HepG2 (cell line): ENCODE results near the gene HTRA3. TPM values are rescaled to one million over a fixed set of nuclear protein-coding genes. Genes with fewer than 3 reads are reported as not detected.

Experiments
- ATAC-seq: fragments of 200-7000 bp; cut with Tn5 transposase; 3 replicates; pipeline ENCODE4 v1.9.1; 2020; ENCODE audit warnings: mild to moderate bottlenecking, moderate library complexity
- BruUV-seq: library from RNA; stranded (reverse); fragments of 400-500 nt; replicated peaks from 2 replicates; lab custom pipeline; 2021; lab: Mats Ljungman, UMichigan
- CTCF ChIA-PET: fragments of 300-600 bp; formaldehyde crosslinking; extraction: SDS; loops from one replicate; lab custom pipeline; 2021; ENCODE audit warnings: low total read pairs, inconsistent platforms, low intra/inter-chr PET ratio; lab: Yijun Ruan, JAX
- POLR2A ChIA-PET: fragments of 350-600 bp; sonication (Branson Sonifier 250); formaldehyde crosslinking; loops from one replicate; lab custom pipeline; 2020; ENCODE audit warnings: antibody characterized with exemption, inconsistent platforms; lab: Yijun Ruan, JAX
- DNase-seq: peaks from one replicate; pipeline ENCODE4 v3.0.0-alpha.2; 2015; ENCODE audit warnings: low spot score
- FAIRE-seq: peaks from 3 replicates; lab custom pipeline; 2011; peaks lifted over from hg19 to GRCh38; lab: Jason Lieb, UNC
- H2AFZ ChIP-seq: one replicate; pipeline ENCODE4 v1.6.1; 2011; ENCODE audit warnings: low read length, inconsistent platforms
- H3K27ac ChIP-seq: fragments of 300-600 bp; 3 replicates; pipeline ENCODE4 v1.8.0; 2011; ENCODE audit warnings: mixed run types, mild to moderate bottlenecking, mixed read lengths, low read length, inconsistent platforms; ENCODE audit not compliant: insufficient read depth; ENCODE audit errors: extremely low read length
- H3K27me3 ChIP-seq, 2 experiments: fragments of 200-600 bp in 1 of 2; 2 replicates in 1 of 2; 3 replicates in 1 of 2; pipeline versions ENCODE4 v1.6.0 to v1.8.0; 2011; ENCODE audit warnings: low read length in 2 of 2, mild to moderate bottlenecking in 2 of 2, moderate library complexity in 2 of 2, inconsistent platforms in 1 of 2; ENCODE audit not compliant: insufficient read depth in 2 of 2, control insufficient read depth in 1 of 2
- H3K36me3 ChIP-seq, 2 experiments: fragments of 200-600 bp in 1 of 2; replicated peaks in 1 of 2; 2 replicates in 1 of 2; 3 replicates in 1 of 2; pipeline versions ENCODE4 v1.5.1 to v1.8.0; 2011; ENCODE audit warnings: low read length in 2 of 2, inconsistent platforms in 1 of 2; ENCODE audit not compliant: insufficient read depth in 2 of 2, control insufficient read depth in 1 of 2
- H3K4me1 ChIP-seq: 2 replicates; pipeline ENCODE4 v1.5.1; 2012; ENCODE audit warnings: low read length, inconsistent platforms; ENCODE audit not compliant: insufficient read depth
- H3K4me2 ChIP-seq: 2 replicates; pipeline ENCODE4 v1.6.0; 2011; ENCODE audit warnings: low read depth, low read length, inconsistent platforms
- H3K4me3 ChIP-seq, 3 experiments: fragments of 200-600 bp in 1 of 3; sonication (generic), shearing (Covaris generic) in 1 of 3; replicated peaks in 1 of 3; 2 replicates each; pipeline ENCODE4 v1.5.1; 2011 to 2016; ENCODE audit warnings: low read length in 3 of 3, inconsistent platforms in 2 of 3, low read depth in 2 of 3, mild to moderate bottlenecking in 2 of 3, control low read depth in 1 of 3, mixed read lengths in 1 of 3; ENCODE audit not compliant: insufficient read depth in 1 of 3
- H3K79me2 ChIP-seq: one replicate; pipeline ENCODE4 v1.6.1; 2011; ENCODE audit warnings: low read length, inconsistent platforms; ENCODE audit not compliant: insufficient read depth
- H3K9ac ChIP-seq: 2 replicates; pipeline ENCODE4 v1.6.0; 2011; ENCODE audit warnings: mild to moderate bottlenecking, low read depth, low read length, inconsistent platforms; ENCODE audit not compliant: insufficient read depth
- H3K9me3 ChIP-seq: 2 replicates; pipeline ENCODE4 v1.5.1; 2012; ENCODE audit warnings: mild to moderate bottlenecking, low read length
- H4K20me1 ChIP-seq: 2 replicates; pipeline ENCODE4 v1.6.0; 2011; ENCODE audit warnings: inconsistent platforms, mild to moderate bottlenecking, low read length, moderate library complexity; ENCODE audit not compliant: insufficient read depth
- AGO2 ChIP-seq: fragments of 200-400 bp; formaldehyde crosslinking; optimal IDR thresholded peaks from 2 replicates; pipeline ENCODE3; 2017; ENCODE audit warnings: mild to moderate bottlenecking, low read depth, low read length, moderate library complexity
- HBP1 ChIP-seq: IDR thresholded peaks from 2 replicates; pipeline ENCODE4 v1.6.1; 2016; ENCODE audit warnings: low read depth, control low read depth
- JUNB ChIP-seq: sonication (generic); formaldehyde crosslinking; IDR thresholded peaks from 2 replicates; pipeline ENCODE4 v1.8.0; 2022; ENCODE audit warnings: missing genetic modification reagents, mild to moderate bottlenecking, borderline replicate concordance
- MAF1 ChIP-seq: sonication (generic); formaldehyde crosslinking; IDR thresholded peaks from 2 replicates; pipeline ENCODE4 v1.5.0; 2020; ENCODE audit warnings: missing genetic modification reagents, borderline replicate concordance
- NCOA2 ChIP-seq: sonication (generic); formaldehyde crosslinking; IDR thresholded peaks from 2 replicates; pipeline ENCODE4 v1.8.0; 2022; ENCODE audit warnings: inconsistent platforms
- NFE2L2 ChIP-seq: fragments of 150-350 bp; IDR thresholded peaks from 2 replicates; pipeline ENCODE4 v1.6.1; 2014; ENCODE audit warnings: low read length
- NKX3-1 ChIP-seq: sonication (generic); formaldehyde crosslinking; IDR thresholded peaks from 2 replicates; pipeline ENCODE4 v1.5.0; 2020; ENCODE audit warnings: missing genetic modification reagents
- SSRP1 ChIP-seq: IDR thresholded peaks from 2 replicates; pipeline ENCODE4 v1.6.1; 2016; ENCODE audit warnings: control low read depth
- ZFP62 ChIP-seq: sonication (generic); formaldehyde crosslinking; IDR thresholded peaks from 2 replicates; pipeline ENCODE4 v1.4.0; 2020; ENCODE audit warnings: missing genetic modification reagents
- ZMAT3 ChIP-seq: sonication (generic); formaldehyde crosslinking; conservative IDR thresholded peaks from 2 replicates; pipeline ENCODE4 v1.7.0; 2021; ENCODE audit warnings: missing genetic modification reagents
- ZNF362 ChIP-seq: sonication (generic); formaldehyde crosslinking; IDR thresholded peaks from 2 replicates; pipeline ENCODE4 v1.4.0; 2020; ENCODE audit warnings: missing genetic modification reagents, mild to moderate bottlenecking, borderline replicate concordance
- ZNF703 ChIP-seq: sonication (generic); formaldehyde crosslinking; IDR thresholded peaks from 2 replicates; pipeline ENCODE4 v1.5.1; 2020; ENCODE audit warnings: missing genetic modification reagents, mild to moderate bottlenecking, moderate library complexity, borderline replicate concordance
- WGBS: methylation state at CpG from one replicate; pipeline ENCODE4 v1.1.6; 2017; ENCODE audit warnings: low lambda C conversion rate; 5-methylcytosine and 5-hydroxymethylcytosine counted together
- in situ Hi-C: cut with HindIII; loops from 2 replicates; pipeline ENCODE4 v1.10.0; 2017; ENCODE audit warnings: low pct_unique_long_range_greater_than_20kb; ENCODE audit not compliant: extremely low pct_ligation_motif_present
- intact Hi-C: fragments of 100-400 bp; cut with micrococcal nuclease; formaldehyde crosslinking; loops from one replicate; pipeline ENCODE4 v1.10.0; 2022; ENCODE audit not compliant: unreplicated experiment
- polyA plus RNA-seq, 8 experiments: library from polyadenylated mRNA; depleted of rRNA in 3 of 8; stranded (reverse) in 7 of 8; unstranded in 1 of 8; fragments of >200 nt; fragmentation: Illumina TruSeq in 4 of 8; extraction: Trizol in 4 of 8; gene quantifications; 2 replicates each; pipeline versions ENCODE4 v1.2.1 to v1.2.3, GENCODE V29; 2011 to 2016; ENCODE audit warnings: low read depth in 4 of 8, missing spikeins in 1 of 8, mixed read lengths in 1 of 8; ENCODE audit not compliant: insufficient read depth in 1 of 8
- total RNA-seq, 5 experiments: library from RNA; depleted of rRNA; stranded (reverse); fragments of >200 nt; fragmentation: Illumina TruSeq; extraction: Trizol; gene quantifications; 2 replicates each; pipeline ENCODE4 v1.2.3, GENCODE V29; 2016; ENCODE audit warnings: low read depth in 1 of 5

Gene HTRA3
- total and polyA plus RNA-seq, 2 of the 13 experiments (the other 11 are each of a cell fraction or from before 2014, with no cell fraction given): 0.17 TPM; not detected in 1

GRCh38 chr4:8232748-8233147, 36.8 kb upstream of the HTRA3 start:
- Histone ChIP-seq H3K4me1 (peaks cover 27% of the 10 kb centered on the region), H3K4me3 (no peak overlapping the region), H3K27me3 (no peaks in the 10 kb centered on the region), H3K9me3 (no peaks in the 10 kb centered on the region), H3K79me2 (no peaks in the 10 kb centered on the region), H3K4me2 (no peak overlapping the region), H3K36me3 (peaks cover 18 to 42% of the 10 kb centered on the region in 2 experiments), H3K9ac (no peak overlapping the region), H2AFZ (no peak overlapping the region), H4K20me1 (no peaks in the 10 kb centered on the region), H3K27ac (no peak overlapping the region)
- in situ Hi-C loops: no loop called here
- intact Hi-C loops: no loop called here
- FAIRE-seq: no peak
- no peak for TF ChIP-seq ZNF703 (CRISPR knock-in tag)
- no peak for TF ChIP-seq ZFP62 (CRISPR knock-in tag)
- peak; percentile 66 for TF ChIP-seq AGO2
- no peak for TF ChIP-seq MAF1 (CRISPR knock-in tag)
- no peak for TF ChIP-seq NCOA2 (CRISPR knock-in tag)
- no peak for TF ChIP-seq ZNF362 (CRISPR knock-in tag)
- no peak for TF ChIP-seq ZMAT3
- TF ChIP-seq HBP1: no peak
- TF ChIP-seq NKX3-1 (CRISPR knock-in tag): no peak
- no peak for TF ChIP-seq NFE2L2
- 0 out of 2 replicates have a peak, but pooled peaks have one; percentile 26 for TF ChIP-seq SSRP1 (CRISPR knock-in tag)
- TF ChIP-seq JUNB (CRISPR knock-in tag): no peak
- ChIA-PET POLR2A (no interaction called here), CTCF (no interaction called here)
- no TSS peak for BruUV-seq
- 98% methylated on average over 7 of the region's 11 CpGs for WGBS
- no peak for DNase-seq
- ATAC-seq: no peak
